ENCODE data around the gene TMEM178B. TPM values are rescaled to one million over a fixed set of nuclear protein-coding genes. Genes with fewer than 3 reads are reported as not detected.

The TMEM178B gene
- total and polyA plus RNA-seq, 9 donors = 0.40 to 1.1 (median 0.58) TPM

DNA sequence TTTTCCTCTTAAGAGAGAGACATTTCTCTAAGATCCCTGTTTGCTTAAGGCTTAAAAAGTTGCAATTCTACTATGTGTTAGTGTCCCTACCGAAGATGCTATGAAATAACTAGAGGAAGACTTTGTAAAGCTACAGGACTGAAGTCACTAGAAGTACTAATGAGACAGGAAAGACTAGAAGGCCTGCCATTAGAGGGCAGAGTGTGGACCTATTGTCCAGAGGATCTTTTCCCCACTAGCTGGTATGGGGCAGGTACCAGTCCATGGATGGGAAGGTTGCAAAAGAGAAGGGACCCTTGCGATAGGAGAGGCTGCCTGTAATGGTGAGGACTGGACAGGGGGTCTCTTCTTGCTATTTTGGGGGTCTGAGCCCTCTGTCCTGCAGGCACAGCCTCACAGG is 178.1 kb downstream of the TMEM178B start:
- H3K27me3 ChIP-seq (ENCODE audit: control insufficient read depth, insufficient read depth, low read length) = no peaks in the 10 kb centered on the region
- no peak overlapping the region for H3K4me3 ChIP-seq (ENCODE audit: low read length)
- no peak for DNase-seq
- WGBS (ENCODE audit: insufficient coverage) = 60% methylated on average over 2 of the region's 2 CpGs
- H3K36me3 ChIP-seq (ENCODE audit: control insufficient read depth, insufficient read depth, low read length) = no peaks in the 10 kb centered on the region
- H3K9me3 ChIP-seq (replicated peaks; ENCODE audit: control insufficient read depth, low read depth, low read length) = no peaks in the 10 kb centered on the region
- no peaks in the 10 kb centered on the region for H3K4me1 ChIP-seq (ENCODE audit: control insufficient read depth, insufficient read depth, low read length)
- H3K27ac ChIP-seq (ENCODE audit: low read length) = no peak overlapping the region

DNA sequence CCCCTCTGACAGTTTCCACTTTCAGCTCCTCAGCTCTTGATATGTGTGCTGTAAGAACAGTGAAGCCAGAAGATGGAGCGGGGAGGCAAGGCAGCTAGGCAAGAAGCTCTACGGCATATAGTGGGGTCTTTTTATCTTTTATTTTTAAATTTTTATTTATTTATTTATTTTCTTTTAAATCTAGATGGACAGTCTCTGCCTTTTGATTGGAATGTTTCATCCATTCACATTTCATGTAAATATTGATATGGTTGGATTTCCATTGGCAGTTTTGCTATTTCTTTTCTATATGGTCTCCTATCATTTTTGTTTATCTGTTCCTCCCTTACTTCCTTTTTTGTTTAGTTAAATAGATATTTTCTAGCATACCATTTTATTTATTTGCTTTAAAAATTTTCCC is 183.7 kb downstream of the TMEM178B start:
- no peaks in the 10 kb centered on the region for H3K36me3 ChIP-seq (ENCODE audit: control insufficient read depth, insufficient read depth, low read length)
- H3K4me1 ChIP-seq (ENCODE audit: control insufficient read depth, insufficient read depth, low read length) = no peaks in the 10 kb centered on the region
- WGBS (ENCODE audit: insufficient coverage) = no CpG with 5 or more reads among the region's 2 CpGs
- H3K4me3 ChIP-seq (ENCODE audit: low read length) = no peak overlapping the region
- no peak overlapping the region for H3K27ac ChIP-seq (ENCODE audit: low read length)
- H3K27me3 ChIP-seq (ENCODE audit: control insufficient read depth, insufficient read depth, low read length) = no peaks in the 10 kb centered on the region
- H3K9me3 ChIP-seq (replicated peaks; ENCODE audit: control insufficient read depth, low read depth, low read length) = peaks cover 2% of the 10 kb centered on the region
- DNase-seq = no peak

DNA sequence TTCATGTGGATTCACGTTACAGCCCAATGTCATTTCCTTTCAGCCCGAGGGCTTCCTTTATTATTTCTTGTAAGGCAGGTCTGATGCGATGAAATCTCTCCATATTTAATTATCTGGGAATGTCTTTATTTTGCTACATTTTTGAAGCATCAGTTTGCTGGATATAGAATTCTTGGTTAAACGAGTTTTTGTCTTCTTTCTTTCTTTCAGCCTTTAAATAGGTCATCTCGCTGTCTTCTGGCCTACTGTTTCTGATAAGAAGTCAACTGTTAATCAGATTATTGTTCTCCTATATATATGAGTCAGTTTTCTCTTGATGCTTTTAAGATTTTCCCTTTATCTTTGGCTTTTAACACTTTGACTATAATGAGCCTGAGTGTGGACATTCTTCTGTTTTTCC is 184.7 kb downstream of the TMEM178B start:
- Histone ChIP-seq H3K27ac (ENCODE audit: low read length) (no peak overlapping the region), H3K4me3 (ENCODE audit: low read length) (no peak overlapping the region), H3K36me3 (ENCODE audit: control insufficient read depth, insufficient read depth, low read length) (no peaks in the 10 kb centered on the region), H3K4me1 (ENCODE audit: control insufficient read depth, insufficient read depth, low read length) (no peaks in the 10 kb centered on the region), H3K9me3 (replicated peaks; ENCODE audit: control insufficient read depth, low read depth, low read length) (peaks cover 2% of the 10 kb centered on the region), H3K27me3 (ENCODE audit: control insufficient read depth, insufficient read depth, low read length) (no peaks in the 10 kb centered on the region)
- DNase-seq = no peak
- WGBS (ENCODE audit: insufficient coverage) = no CpG with 5 or more reads among the region's 5 CpGs

DNA sequence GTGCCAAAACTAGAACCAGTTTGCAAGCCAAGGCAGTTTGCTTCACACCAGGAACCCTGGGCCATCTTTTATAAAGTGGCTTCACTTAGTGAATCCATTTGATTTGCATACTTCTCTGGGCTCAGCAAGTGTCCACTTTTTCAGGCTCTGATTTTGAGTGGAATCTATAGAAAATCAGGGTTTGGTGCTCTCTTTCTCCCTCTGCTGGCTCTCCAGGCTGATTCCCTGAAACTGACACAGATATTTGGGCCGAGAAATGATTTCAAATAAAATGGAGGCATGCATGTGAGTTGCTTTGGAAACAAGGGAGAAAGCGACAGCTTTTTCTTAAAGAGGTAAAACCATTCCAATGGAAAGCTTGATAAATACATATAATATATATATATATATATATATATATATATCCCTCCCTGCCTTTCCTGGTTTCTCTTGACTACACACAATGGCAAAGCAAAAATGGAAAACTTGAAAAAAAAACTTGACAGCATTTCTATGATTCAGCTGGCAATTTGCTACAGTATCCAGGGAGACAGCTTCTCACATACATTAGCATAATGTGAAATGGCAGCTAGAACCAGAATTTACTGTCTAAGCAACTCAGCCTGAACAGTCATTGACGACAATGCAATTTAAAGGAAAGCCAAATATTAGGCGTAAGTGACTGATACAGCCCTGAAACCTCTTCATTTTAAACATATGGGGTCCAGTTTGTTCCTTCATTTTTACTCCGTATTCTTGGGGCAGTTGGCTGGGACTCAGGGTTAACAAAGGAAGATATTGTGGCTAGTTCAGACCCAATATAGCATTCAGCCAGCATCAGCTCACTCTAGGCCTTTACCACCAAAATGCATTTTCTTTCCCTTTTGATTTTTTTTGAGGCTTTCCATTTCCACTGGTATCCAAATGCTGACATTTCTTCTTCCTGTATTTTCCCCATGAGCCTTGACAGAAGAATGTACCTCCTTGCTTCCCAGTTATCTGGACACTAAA is 188.5 kb downstream of the TMEM178B start:
- Histone ChIP-seq H3K36me3 (ENCODE audit: control insufficient read depth, insufficient read depth, low read length) (no peaks in the 10 kb centered on the region), H3K9me3 (replicated peaks; ENCODE audit: control insufficient read depth, low read depth, low read length) (peaks cover 2% of the 10 kb centered on the region), H3K27me3 (ENCODE audit: control insufficient read depth, insufficient read depth, low read length) (no peaks in the 10 kb centered on the region), H3K4me1 (ENCODE audit: control insufficient read depth, insufficient read depth, low read length) (no peaks in the 10 kb centered on the region), H3K27ac (ENCODE audit: low read length) (no peak overlapping the region), H3K4me3 (ENCODE audit: low read length) (no peak overlapping the region)
- WGBS (ENCODE audit: insufficient coverage) = 80% methylated on average over 1 of the region's 5 CpGs
- DNase-seq = peak; percentile 12

DNA sequence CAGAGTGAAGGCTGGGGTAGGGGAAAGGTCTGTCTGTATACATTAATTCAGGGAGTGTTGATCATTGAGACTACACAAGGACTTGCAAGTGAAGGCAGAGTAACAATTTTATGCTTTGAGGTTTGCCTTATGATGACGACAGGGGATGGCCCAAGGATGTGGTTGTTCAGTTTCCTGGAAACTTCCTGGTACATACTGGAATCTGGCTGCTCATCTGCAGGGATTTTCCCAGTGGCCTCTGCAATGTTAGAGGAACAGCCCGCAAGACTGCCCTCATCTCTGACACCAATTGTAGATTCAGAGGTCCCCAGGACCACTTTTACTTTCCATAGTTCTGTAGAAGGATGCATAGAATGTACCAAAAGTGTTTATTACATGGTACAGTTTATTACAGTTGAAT is 189.6 kb downstream of the TMEM178B start:
- H3K4me1 ChIP-seq (ENCODE audit: control insufficient read depth, insufficient read depth, low read length) = no peaks in the 10 kb centered on the region
- peaks cover 2% of the 10 kb centered on the region for H3K9me3 ChIP-seq (replicated peaks; ENCODE audit: control insufficient read depth, low read depth, low read length)
- no peak for DNase-seq
- H3K27ac ChIP-seq (ENCODE audit: low read length) = no peak overlapping the region
- H3K4me3 ChIP-seq (ENCODE audit: low read length) = no peak overlapping the region
- H3K36me3 ChIP-seq (ENCODE audit: control insufficient read depth, insufficient read depth, low read length) = no peaks in the 10 kb centered on the region
- 65% methylated on average over 2 of the region's 2 CpGs for WGBS (ENCODE audit: insufficient coverage)
- H3K27me3 ChIP-seq (ENCODE audit: control insufficient read depth, insufficient read depth, low read length) = no peaks in the 10 kb centered on the region

DNA sequence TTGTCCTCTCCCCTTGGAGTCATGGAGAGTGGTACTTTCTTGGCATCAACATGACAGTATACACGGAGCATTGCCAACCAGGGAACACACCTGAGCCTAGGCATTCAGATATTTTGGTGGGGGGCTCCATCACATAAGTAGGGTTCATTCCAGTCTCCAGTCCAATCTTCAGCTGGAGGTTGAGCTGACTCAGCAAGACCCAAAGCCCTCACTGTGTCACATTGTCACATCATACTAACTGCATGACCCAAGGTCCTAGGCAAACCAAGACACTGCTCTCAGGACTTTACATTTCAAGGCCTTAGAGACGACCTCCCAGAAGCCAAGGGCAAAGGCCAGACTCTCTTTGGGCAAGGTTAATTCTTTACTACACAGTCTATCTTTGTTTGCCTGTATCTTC is 190.1 kb downstream of the TMEM178B start:
- Histone ChIP-seq H3K9me3 (replicated peaks; ENCODE audit: control insufficient read depth, low read depth, low read length) (peaks cover 2% of the 10 kb centered on the region), H3K27me3 (ENCODE audit: control insufficient read depth, insufficient read depth, low read length) (no peaks in the 10 kb centered on the region), H3K4me3 (ENCODE audit: low read length) (no peak overlapping the region), H3K36me3 (ENCODE audit: control insufficient read depth, insufficient read depth, low read length) (no peaks in the 10 kb centered on the region), H3K27ac (ENCODE audit: low read length) (no peak overlapping the region), H3K4me1 (ENCODE audit: control insufficient read depth, insufficient read depth, low read length) (no peaks in the 10 kb centered on the region)
- no peak for DNase-seq
- WGBS (ENCODE audit: insufficient coverage) = no CpG with 5 or more reads among the region's 2 CpGs

DNA sequence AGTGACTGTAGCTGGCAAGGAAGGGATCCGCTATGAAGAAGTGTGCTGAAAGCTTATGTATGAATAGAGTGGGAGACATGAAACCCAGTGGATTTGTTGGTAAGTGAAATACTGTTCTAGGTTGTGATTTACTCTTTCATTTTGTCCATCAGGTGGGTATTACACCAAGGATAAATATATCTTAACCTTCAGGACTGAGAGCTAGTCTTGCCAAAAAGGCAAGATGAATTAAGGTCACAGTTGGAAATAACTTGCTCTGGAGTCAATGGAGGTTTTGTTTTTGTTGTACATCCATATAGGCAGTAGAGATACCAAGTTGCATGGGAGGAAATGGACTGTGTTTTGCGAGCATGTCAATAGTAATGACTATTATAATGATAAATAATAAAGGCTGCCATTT is 190.6 kb downstream of the TMEM178B start:
- Histone ChIP-seq H3K4me3 (ENCODE audit: low read length) (no peak overlapping the region), H3K27ac (ENCODE audit: low read length) (no peak overlapping the region), H3K27me3 (ENCODE audit: control insufficient read depth, insufficient read depth, low read length) (no peaks in the 10 kb centered on the region), H3K36me3 (ENCODE audit: control insufficient read depth, insufficient read depth, low read length) (no peaks in the 10 kb centered on the region), H3K4me1 (ENCODE audit: control insufficient read depth, insufficient read depth, low read length) (no peaks in the 10 kb centered on the region), H3K9me3 (replicated peaks; ENCODE audit: control insufficient read depth, low read depth, low read length) (peaks cover under 1% of the 10 kb centered on the region)
- WGBS (ENCODE audit: insufficient coverage) = no CpG with 5 or more reads among the region's 2 CpGs
- no peak for DNase-seq

DNA sequence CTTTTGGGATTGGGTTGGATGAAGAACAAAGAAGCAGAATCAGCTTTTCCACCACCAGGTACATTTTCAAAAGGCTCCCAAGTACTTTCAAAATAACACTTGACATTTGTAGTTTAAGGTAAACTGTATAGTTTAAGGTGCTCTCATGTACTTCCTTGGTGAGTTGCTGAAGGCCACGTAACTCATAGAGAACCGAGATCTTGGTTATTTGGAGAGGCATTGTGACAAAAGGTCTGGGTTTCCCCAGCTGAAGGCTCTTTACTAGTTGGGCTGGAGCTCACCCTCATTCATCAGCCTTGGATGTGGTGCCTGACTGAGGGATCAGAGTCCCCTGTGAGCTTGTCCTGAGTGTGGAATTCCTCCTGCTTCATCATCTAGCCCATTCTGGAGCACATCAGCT is 191.8 kb downstream of the TMEM178B start:
- H3K36me3 ChIP-seq (ENCODE audit: control insufficient read depth, insufficient read depth, low read length) = no peaks in the 10 kb centered on the region
- H3K9me3 ChIP-seq (replicated peaks; ENCODE audit: control insufficient read depth, low read depth, low read length) = no peaks in the 10 kb centered on the region
- WGBS (ENCODE audit: insufficient coverage) = no CpG with 5 or more reads among the region's 2 CpGs
- no peak for DNase-seq
- H3K27me3 ChIP-seq (ENCODE audit: control insufficient read depth, insufficient read depth, low read length) = no peaks in the 10 kb centered on the region
- H3K27ac ChIP-seq (ENCODE audit: low read length) = no peak overlapping the region
- H3K4me3 ChIP-seq (ENCODE audit: low read length) = no peak overlapping the region
- H3K4me1 ChIP-seq (ENCODE audit: control insufficient read depth, insufficient read depth, low read length) = no peaks in the 10 kb centered on the region

DNA sequence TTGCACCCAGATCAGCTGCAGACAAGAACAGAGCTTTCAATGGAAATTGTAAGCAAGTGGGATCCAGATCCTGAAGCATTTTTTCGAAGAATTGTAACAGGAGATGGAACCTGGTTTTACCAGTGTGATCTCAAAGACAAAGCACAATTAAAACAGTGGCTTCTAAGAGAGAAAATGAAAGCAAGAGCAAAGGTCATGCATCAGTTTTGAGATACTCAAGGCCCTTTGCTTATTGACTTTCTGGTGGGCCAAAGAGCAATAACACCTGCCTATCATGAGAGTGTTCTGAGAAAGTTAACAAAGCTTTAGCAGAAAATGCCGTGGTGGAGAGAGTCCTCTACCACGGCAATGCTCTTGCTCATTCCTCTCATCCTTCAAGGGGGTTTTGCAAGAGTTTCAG is 194.8 kb downstream of the TMEM178B start:
- Histone ChIP-seq H3K9me3 (replicated peaks; ENCODE audit: control insufficient read depth, low read depth, low read length) (no peaks in the 10 kb centered on the region), H3K27me3 (ENCODE audit: control insufficient read depth, insufficient read depth, low read length) (no peaks in the 10 kb centered on the region), H3K27ac (ENCODE audit: low read length) (no peak overlapping the region), H3K36me3 (ENCODE audit: control insufficient read depth, insufficient read depth, low read length) (no peaks in the 10 kb centered on the region), H3K4me3 (ENCODE audit: low read length) (no peak overlapping the region), H3K4me1 (ENCODE audit: control insufficient read depth, insufficient read depth, low read length) (no peaks in the 10 kb centered on the region)
- DNase-seq = no peak
- WGBS (ENCODE audit: insufficient coverage) = no CpG with 5 or more reads among the region's 3 CpGs

DNA sequence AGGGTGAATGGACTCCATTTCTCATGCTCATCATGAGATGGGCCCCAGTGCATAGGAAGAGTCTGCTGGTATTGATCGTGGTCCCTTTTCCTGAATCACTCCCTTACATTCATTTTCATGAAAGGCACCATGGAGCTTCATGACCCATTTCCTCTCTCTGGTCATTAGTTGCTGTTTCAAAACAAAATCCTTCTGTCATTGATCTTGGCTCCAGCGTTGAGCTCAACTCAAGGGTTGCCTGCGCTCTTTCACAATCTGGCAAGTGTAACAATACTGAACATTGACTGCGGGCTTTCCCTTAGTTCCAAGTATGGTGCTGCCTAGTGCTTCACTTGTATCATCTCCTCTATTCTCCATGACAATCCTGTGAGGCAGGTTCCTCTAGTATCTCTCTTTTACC is 197.6 kb downstream of the TMEM178B start:
- DNase-seq = no peak
- no peaks in the 10 kb centered on the region for H3K4me1 ChIP-seq (ENCODE audit: control insufficient read depth, insufficient read depth, low read length)
- no peaks in the 10 kb centered on the region for H3K9me3 ChIP-seq (replicated peaks; ENCODE audit: control insufficient read depth, low read depth, low read length)
- no peak overlapping the region for H3K27ac ChIP-seq (ENCODE audit: low read length)
- no peaks in the 10 kb centered on the region for H3K27me3 ChIP-seq (ENCODE audit: control insufficient read depth, insufficient read depth, low read length)
- H3K36me3 ChIP-seq (ENCODE audit: control insufficient read depth, insufficient read depth, low read length) = no peaks in the 10 kb centered on the region
- H3K4me3 ChIP-seq (ENCODE audit: low read length) = no peak overlapping the region
- 85% methylated on average over 4 of the region's 4 CpGs for WGBS (ENCODE audit: insufficient coverage)
